Activated naive CD4-positive, alpha-beta T cell treated with anti-CD3 and anti-CD28 coated beads, Interleukin-2, amount 50 U/mL, for 24 hours (primary cell): ENCODE measurements around the gene HELLS.
"Not testable (repeated sequence)": the region's sequence is repeated elsewhere in the genome, so short reads cannot be mapped to it uniquely, and the experiment has no call there.

ENCODE experiments used
- H3K27ac Mint-ChIP-seq: one replicate; pipeline ENCODE4 v1.8.0; 2021; ENCODE audit warnings: mild to moderate bottlenecking, mixed read lengths
- H3K27me3 Mint-ChIP-seq: one replicate; pipeline ENCODE4 v1.8.0; 2021; ENCODE audit warnings: mixed read lengths
- H3K36me3 Mint-ChIP-seq: one replicate; pipeline ENCODE4 v1.8.0; 2021; ENCODE audit warnings: mixed read lengths
- H3K4me1 Mint-ChIP-seq: one replicate; pipeline ENCODE4 v1.8.0; 2021; ENCODE audit warnings: mixed read lengths
- H3K4me3 Mint-ChIP-seq: one replicate; pipeline ENCODE4 v1.8.0; 2021; ENCODE audit warnings: mild to moderate bottlenecking, mixed read lengths
- H3K9me3 Mint-ChIP-seq: one replicate; pipeline ENCODE4 v1.8.0; 2021; ENCODE audit warnings: mixed read lengths

HELLS gene

DNA sequence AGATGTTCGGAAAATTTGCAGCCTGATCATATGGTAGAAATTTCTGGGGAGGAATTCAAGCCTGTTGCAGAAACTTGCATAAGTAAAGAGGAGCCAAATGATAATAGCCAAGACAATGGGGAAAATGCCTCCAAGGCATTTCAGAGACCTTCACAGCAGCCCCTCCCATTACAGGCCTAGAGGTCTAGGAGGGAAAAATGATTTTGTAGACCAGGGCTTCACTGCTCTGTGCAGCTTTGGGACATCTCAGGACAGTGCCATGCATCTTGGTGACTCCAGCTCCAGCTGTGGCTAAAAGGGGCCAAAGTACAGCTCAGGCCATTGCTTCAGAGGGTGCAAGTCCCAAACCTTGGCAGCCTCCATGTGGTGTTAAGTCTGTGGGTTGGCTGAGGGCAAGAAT, 87.4 kb downstream of the HELLS start:
- H3K27me3 Mint-ChIP-seq: peaks cover 6% of the 10 kb centered on the region
- H3K4me3 Mint-ChIP-seq: no peak overlapping the region
- H3K36me3 Mint-ChIP-seq: no peaks in the 10 kb centered on the region
- no peaks in the 10 kb centered on the region for H3K4me1 Mint-ChIP-seq
- H3K27ac Mint-ChIP-seq: no peak overlapping the region
- H3K9me3 Mint-ChIP-seq: peaks cover 4% of the 10 kb centered on the region

DNA sequence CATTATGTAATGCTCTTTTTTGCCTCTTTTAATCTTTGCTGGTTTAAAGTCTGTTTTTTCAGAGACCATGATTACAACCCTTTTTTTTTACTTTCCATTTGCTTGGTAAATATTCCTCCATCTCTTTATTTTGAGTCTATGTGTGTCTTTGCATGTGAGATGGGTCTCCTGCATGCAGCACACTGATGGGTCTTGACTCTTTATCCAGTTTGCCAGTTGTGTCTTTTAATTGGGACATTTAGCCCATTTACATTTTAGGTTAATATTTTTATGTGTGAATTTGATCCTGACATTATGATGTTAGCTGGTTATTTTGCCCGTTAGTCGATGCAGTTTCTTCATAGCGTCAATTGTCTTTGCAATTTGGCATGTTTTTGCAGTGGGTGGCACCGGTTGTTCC, 92.5 kb downstream of the HELLS start:
- H3K4me1 Mint-ChIP-seq, H3K27me3 Mint-ChIP-seq, H3K4me3 Mint-ChIP-seq, H3K36me3 Mint-ChIP-seq, H3K27ac Mint-ChIP-seq: not testable (repeated sequence)
- H3K9me3 Mint-ChIP-seq: peaks cover 10% of the 10 kb centered on the region

DNA sequence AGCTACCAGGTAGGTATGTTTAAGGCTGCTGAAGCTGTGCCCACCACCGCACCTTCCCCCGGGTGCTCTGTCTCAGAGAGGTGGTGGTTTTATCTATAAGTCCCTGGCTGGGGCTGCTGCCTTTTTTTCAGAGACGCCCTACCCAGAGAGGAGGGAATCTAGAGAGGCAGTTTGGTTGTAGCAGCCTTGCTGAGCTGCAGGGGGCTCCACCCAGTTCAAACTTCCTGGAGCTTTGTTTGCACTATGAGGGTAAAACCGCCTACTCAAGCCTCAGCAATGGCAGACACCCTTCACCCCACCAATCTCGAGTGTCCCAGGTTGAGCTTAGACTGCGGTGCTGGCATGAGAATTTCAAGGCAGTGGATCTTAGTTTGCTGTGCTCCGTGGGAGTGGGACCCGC, 94.3 kb downstream of the HELLS start:
- peaks cover 10% of the 10 kb centered on the region for H3K9me3 Mint-ChIP-seq
- no peaks in the 10 kb centered on the region for H3K36me3 Mint-ChIP-seq
- H3K4me3 Mint-ChIP-seq: no peak overlapping the region
- H3K27me3 Mint-ChIP-seq: peaks cover 6% of the 10 kb centered on the region
- H3K4me1 Mint-ChIP-seq: no peaks in the 10 kb centered on the region
- no peak overlapping the region for H3K27ac Mint-ChIP-seq

DNA sequence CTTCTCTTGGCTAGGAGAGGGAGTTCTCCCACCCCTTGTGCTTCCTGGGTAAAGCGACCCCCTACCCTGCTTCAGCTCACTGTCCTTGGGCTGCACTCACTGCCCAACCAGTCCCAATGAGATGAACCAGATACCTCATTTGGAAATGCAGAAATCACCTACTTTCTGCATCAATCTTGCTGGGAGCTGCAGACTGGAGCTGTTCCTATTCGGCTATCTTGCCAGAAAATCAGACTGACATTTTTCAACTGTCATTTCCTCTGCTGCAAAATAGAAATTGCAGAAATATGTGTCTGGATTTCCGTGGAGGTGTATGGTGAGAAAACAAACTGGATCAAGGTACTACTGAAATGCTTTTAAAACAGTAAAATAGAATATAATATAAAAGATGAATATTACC, 95.0 kb downstream of the HELLS start:
- no peak overlapping the region for H3K27ac Mint-ChIP-seq
- H3K36me3 Mint-ChIP-seq: no peaks in the 10 kb centered on the region
- no peaks in the 10 kb centered on the region for H3K4me1 Mint-ChIP-seq
- no peak overlapping the region for H3K4me3 Mint-ChIP-seq
- peaks cover 6% of the 10 kb centered on the region for H3K27me3 Mint-ChIP-seq
- peaks cover 10% of the 10 kb centered on the region for H3K9me3 Mint-ChIP-seq

DNA sequence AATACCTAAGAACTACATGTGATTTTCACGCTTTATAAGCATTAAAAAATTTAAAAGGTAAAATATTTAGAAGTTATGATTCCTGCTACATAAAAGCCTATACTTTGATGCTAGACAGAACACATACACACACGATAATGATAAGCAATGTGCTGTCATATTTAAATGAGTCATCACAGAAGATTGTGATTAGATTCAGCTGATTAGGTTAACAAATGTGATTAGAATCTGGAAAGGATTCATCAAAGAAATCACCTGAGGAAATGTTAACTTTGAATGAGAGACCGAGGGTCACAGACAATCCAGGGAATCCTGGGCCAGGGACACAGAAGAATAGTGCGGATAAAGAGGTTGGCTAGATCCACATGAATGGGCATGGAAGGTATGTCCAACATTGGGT, 95.9 kb downstream of the HELLS start:
- peaks cover 10% of the 10 kb centered on the region for H3K9me3 Mint-ChIP-seq
- H3K27me3 Mint-ChIP-seq: peaks cover 6% of the 10 kb centered on the region
- no peaks in the 10 kb centered on the region for H3K4me1 Mint-ChIP-seq
- no peak overlapping the region for H3K27ac Mint-ChIP-seq
- no peaks in the 10 kb centered on the region for H3K36me3 Mint-ChIP-seq
- no peak overlapping the region for H3K4me3 Mint-ChIP-seq

DNA sequence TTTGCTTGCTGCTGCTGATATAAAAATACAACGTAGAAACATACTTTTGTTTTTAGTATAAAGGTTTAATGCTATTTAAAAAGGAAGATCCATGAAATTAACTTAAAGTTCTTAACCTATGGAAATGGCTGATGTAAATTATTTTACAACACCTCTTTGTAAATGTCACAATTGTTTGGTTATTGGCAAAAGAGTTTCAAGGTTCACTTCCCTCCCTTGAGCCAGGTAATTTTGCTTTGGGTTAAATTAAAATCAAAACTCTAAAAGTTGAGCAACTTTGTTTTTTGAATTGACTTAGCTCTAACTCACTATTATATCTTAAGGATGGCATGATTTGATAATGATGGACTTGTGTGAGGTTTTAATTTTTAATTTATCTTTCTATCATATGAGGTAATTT, 98.8 kb downstream of the HELLS start:
- Mint-ChIP-seq H3K9me3 (no peaks in the 10 kb centered on the region), H3K4me3 (no peak overlapping the region), H3K36me3 (no peaks in the 10 kb centered on the region), H3K27ac (no peak overlapping the region), H3K4me1 (no peaks in the 10 kb centered on the region), H3K27me3 (peaks cover 4% of the 10 kb centered on the region)

DNA sequence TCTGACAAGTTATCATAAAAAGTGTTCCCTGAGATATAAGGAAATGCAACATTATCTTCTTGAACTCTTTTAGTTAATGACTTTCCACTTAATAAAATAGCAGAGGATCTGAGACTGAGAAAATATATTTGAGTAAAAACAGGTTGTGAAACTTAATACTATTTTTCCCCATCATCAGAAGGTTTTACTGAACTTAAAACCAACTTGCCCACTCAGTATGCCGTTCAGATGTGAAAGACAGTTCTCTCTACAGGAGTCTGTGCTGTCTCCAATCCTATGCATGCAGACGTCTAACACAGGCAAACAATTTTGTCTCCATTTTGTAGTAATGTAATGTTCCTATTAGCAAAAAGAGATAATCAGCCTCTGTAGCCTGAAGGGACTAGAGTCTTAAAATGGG, 99.7 kb downstream of the HELLS start:
- Mint-ChIP-seq H3K27me3 (peaks cover 4% of the 10 kb centered on the region), H3K4me1 (no peaks in the 10 kb centered on the region), H3K36me3 (no peaks in the 10 kb centered on the region), H3K9me3 (no peaks in the 10 kb centered on the region), H3K4me3 (no peak overlapping the region), H3K27ac (no peak overlapping the region)
